ENCODE measurements around the gene GATA5.

DNA sequence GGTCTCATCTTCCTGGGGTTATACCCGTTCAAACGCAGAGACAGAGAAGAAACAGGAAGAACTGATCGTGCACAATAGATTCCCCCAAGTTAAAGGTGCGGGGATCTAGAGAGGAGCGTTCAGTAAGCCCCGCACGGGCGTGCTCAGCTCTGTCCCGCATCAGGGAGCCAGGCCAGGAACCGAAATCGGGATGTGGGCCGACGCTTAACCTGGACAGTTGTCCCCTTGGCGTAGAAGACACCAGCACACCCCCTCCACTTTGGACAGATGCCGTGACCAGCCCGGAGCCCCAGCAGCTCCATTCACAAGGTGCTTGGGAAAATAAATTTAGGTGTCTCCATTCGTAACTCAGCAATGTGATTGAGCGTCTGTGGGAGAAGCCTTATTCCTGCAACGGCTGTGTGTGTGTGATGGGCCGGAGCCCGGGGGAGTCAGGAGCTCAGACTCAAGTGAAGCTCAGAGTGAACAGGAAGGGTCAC lies 24.0 kb upstream of the GATA5 start:
- no peak for TF ChIP-seq POLR2AphosphoS5 (IDR thresholded peaks at IDR 0.05; ENCODE audit: borderline replicate concordance, low read depth, low read length)
- TF ChIP-seq EZH2 (IDR thresholded peaks at IDR 0.05), result no peak
